ENCODE results near the gene ERBB2. TPM values are rescaled to one million over a fixed set of nuclear protein-coding genes. Genes with fewer than 3 reads are reported as not detected.
A peak's percentile ranks its signal among the peaks of the same experiment; 100 is the strongest.

ERBB2 gene
- total and polyA plus RNA-seq, 2 experiments from 2014 or later: 46.2 to 196 TPM

GRCh38 chr17:39737206-39737759 lies 37.4 kb downstream of the ERBB2 start:
- Mint-ChIP-seq H3K27me3 (ENCODE audit: insufficient read depth, low read depth, poor library complexity) (peaks cover 18% of the 10 kb centered on the region), H3K4me1 (peaks cover 41% of the 10 kb centered on the region), H3K4me3 (peak overlapping the region; percentile 88), H3K36me3 (ENCODE audit: low read depth) (no peaks in the 10 kb centered on the region), H3K27ac (no peak overlapping the region), H3K9me3 (no peaks in the 10 kb centered on the region; the same call in 2 of the 3 replicates)
- H3K4me2 ChIP-seq: peak overlapping the region; percentile 100
- ATAC-seq (no peak), DNase-seq (ENCODE audit: low spot score) (no peak)
- TF ChIP-seq ZNF114 (CRISPR knock-in tag; IDR thresholded peaks at IDR 0.05) (no peak), ZNF331 (CRISPR knock-in tag; IDR thresholded peaks at IDR 0.05; ENCODE audit: low read depth) (no peak), REST (IDR thresholded peaks at IDR 0.05; ENCODE audit: unreplicated experiment) (no peak), STAT1 (IDR thresholded peaks at IDR 0.05; ENCODE audit: unreplicated experiment) (no peak), POLR2AphosphoS5 (IDR thresholded peaks at IDR 0.05; ENCODE audit: low read depth) (no peak), NANOG (IDR thresholded peaks at IDR 0.05; ENCODE audit: borderline replicate concordance) (no peak)
- TF ChIP-seq, protein P1, sequence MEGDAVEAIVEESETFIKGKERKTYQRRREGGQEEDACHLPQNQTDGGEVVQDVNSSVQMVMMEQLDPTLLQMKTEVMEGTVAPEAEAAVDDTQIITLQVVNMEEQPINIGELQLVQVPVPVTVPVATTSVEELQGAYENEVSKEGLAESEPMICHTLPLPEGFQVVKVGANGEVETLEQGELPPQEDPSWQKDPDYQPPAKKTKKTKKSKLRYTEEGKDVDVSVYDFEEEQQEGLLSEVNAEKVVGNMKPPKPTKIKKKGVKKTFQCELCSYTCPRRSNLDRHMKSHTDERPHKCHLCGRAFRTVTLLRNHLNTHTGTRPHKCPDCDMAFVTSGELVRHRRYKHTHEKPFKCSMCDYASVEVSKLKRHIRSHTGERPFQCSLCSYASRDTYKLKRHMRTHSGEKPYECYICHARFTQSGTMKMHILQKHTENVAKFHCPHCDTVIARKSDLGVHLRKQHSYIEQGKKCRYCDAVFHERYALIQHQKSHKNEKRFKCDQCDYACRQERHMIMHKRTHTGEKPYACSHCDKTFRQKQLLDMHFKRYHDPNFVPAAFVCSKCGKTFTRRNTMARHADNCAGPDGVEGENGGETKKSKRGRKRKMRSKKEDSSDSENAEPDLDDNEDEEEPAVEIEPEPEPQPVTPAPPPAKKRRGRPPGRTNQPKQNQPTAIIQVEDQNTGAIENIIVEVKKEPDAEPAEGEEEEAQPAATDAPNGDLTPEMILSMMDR (conservative IDR thresholded peaks at IDR 0.05; ENCODE audit: low read depth in 2 of 2): no peak
- no peak overlapping the region for H3K27ac ChIP-seq (ENCODE audit: low read depth)
- peak overlapping the region; percentile 93; the same call in 1 of the 2 replicates for H2AFZ ChIP-seq
- H3K27me3 ChIP-seq (ENCODE audit: insufficient read depth): no peaks in the 10 kb centered on the region
- H3K4me1 ChIP-seq (ENCODE audit: insufficient read depth): peaks cover 33% of the 10 kb centered on the region
- peaks cover 18% of the 10 kb centered on the region for H3K79me2 ChIP-seq (replicated peaks; ENCODE audit: insufficient read depth)
- no peaks in the 10 kb centered on the region for H3K36me3 ChIP-seq (ENCODE audit: insufficient read depth)
- H3F3A ChIP-seq (replicated peaks; ENCODE audit: low read depth): peaks cover 22% of the 10 kb centered on the region
- H3K4me3 ChIP-seq: peak overlapping the region; percentile 98
- no peaks in the 10 kb centered on the region for H4K20me1 ChIP-seq (replicated peaks; ENCODE audit: insufficient read depth)
- no peaks in the 10 kb centered on the region for H3K9me2 ChIP-seq (ENCODE audit: insufficient read depth)

DNA sequence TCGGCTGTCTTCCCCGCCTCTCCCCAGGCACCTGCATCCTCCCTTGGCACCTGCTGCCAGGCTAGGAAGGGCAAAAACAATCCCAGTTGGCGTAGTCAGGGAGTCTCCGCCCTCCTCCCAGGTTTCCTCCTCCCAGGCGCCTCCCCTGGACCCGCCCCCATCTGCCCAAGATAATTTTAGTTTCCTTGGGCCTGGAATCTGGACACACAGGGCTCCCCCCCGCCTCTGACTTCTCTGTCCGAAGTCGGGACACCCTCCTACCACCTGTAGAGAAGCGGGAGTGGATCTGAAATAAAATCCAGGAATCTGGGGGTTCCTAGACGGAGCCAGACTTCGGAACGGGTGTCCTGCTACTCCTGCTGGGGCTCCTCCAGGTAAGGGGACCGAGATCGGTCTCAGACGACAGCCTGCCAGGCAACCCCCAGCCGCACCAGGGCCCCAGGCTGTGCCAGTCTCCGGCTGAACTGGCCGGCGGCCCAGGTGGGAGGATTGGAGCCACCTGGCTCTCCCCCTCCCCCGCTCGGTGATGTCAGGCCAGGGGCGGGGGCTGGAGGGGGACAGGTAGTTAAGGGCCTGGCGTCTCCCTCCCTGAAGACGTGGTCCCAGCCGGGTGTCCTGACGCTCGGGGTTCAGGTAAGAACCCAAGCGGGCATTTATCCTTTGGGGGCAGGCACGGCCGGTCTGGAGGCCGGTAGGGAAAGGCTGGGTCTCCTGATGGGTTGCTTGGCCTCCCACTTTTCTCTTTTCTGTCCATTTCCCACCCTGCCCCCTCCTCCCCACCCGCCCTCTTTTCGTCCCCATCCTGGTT lies 38.1 kb downstream of the ERBB2 start, which contains the start of gene GRB7:
Gene GRB7, plus strand, starts transcription at position 179 of the 808 bp plus-strand sequence. CDS start 4,364 bp downstream, outside the sequence.
- ATAC-seq (peak; percentile 27), DNase-seq (ENCODE audit: low spot score) (peak; percentile 82)
- Mint-ChIP-seq H3K27me3 (ENCODE audit: insufficient read depth, low read depth, poor library complexity) (peaks cover 18% of the 10 kb centered on the region), H3K36me3 (ENCODE audit: low read depth) (0 out of 3 replicates have a peak, but pooled peaks cover 3% of the 10 kb centered on the region), H3K9me3 (no peaks in the 10 kb centered on the region; the same call in 2 of the 3 replicates), H3K4me3 (peak within 1 kb of the TSS; percentile 88), H3K27ac (peak within 1 kb of the TSS; percentile 90), H3K4me1 (peaks cover 41% of the 10 kb centered on the region)
- Histone ChIP-seq H3K79me2 (replicated peaks; ENCODE audit: insufficient read depth) (peaks cover 18% of the 10 kb centered on the region), H3K4me2 (peak within 1 kb of the TSS; percentile 100), H4K20me1 (replicated peaks; ENCODE audit: insufficient read depth) (no peaks in the 10 kb centered on the region), H2AFZ (peak within 1 kb of the TSS; percentile 93), H3K9me2 (ENCODE audit: insufficient read depth) (no peaks in the 10 kb centered on the region), H3K36me3 (ENCODE audit: insufficient read depth) (no peaks in the 10 kb centered on the region), H3K4me1 (ENCODE audit: insufficient read depth) (peaks cover 33% of the 10 kb centered on the region), H3K27ac (ENCODE audit: low read depth) (peak within 1 kb of the TSS; percentile 96), H3F3A (replicated peaks; ENCODE audit: low read depth) (peaks cover 22% of the 10 kb centered on the region), H3K4me3 (peak within 1 kb of the TSS; percentile 98), H3K27me3 (ENCODE audit: insufficient read depth) (no peaks in the 10 kb centered on the region)
- TF ChIP-seq ZNF462 (CRISPR knock-in tag; IDR thresholded peaks at IDR 0.05) (no peak), CREB1 (CRISPR knock-in tag; IDR thresholded peaks at IDR 0.05; ENCODE audit: low read depth) (peak; percentile 80)

All from GM23338 (cell line).